NCI-H226 (cell line): ENCODE results near the gene VWA3A.
"Not testable (repeated sequence)": the region's sequence is repeated elsewhere in the genome, so short reads cannot be mapped to it uniquely, and the experiment has no call there.

Source experiments
- DNase-seq: peaks from one replicate; pipeline ENCODE4 v3.0.0-alpha.2; 2015

The VWA3A gene, protein sequence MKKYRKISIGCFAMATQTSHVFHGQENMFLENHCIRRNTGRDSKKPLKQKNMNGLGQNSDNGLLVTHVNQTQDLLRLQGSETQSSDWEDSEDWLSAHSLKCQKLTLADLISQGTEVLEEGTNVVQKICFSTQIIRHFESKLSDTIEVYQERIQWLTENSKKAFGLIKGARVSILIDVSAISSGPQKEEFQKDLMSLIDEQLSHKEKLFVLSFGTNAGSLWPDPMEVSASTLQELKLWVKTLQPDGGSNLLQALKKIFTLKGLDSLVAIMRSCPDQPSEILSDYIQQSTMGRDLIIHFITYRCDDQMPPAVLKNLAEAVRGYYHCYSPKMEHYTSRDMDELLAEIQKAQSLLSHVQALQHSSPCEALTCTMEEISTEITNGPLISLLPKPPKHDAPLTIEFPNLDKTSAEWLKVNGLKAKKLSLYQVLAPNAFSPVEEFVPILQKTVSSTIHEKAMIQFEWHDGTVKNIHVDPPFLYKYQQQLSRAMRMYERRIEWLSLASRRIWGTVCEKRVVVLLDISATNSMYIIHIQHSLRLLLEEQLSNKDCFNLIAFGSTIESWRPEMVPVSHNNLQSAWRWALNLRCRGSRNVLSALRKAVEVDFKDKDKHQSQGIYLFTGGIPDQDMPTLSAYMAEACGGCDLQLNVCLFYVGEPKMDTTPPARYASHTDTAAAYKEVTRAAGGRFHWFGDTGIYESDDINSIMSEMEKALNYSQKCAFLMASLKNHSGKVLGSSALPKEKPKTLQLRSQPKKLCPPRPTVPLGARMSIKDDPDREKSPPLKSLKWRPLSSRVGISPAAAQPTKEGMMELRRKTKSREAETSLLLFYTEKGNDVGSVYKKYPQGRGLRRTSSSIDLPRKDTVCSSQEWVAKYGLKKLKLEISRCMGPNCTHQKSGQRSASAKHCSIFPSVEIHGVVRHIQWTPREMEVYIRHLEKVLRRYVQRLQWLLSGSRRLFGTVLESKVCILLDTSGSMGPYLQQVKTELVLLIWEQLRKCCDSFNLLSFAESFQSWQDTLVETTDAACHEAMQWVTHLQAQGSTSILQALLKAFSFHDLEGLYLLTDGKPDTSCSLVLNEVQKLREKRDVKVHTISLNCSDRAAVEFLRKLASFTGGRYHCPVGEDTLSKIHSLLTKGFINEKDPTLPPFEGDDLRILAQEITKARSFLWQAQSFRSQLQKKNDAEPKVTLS

DNA sequence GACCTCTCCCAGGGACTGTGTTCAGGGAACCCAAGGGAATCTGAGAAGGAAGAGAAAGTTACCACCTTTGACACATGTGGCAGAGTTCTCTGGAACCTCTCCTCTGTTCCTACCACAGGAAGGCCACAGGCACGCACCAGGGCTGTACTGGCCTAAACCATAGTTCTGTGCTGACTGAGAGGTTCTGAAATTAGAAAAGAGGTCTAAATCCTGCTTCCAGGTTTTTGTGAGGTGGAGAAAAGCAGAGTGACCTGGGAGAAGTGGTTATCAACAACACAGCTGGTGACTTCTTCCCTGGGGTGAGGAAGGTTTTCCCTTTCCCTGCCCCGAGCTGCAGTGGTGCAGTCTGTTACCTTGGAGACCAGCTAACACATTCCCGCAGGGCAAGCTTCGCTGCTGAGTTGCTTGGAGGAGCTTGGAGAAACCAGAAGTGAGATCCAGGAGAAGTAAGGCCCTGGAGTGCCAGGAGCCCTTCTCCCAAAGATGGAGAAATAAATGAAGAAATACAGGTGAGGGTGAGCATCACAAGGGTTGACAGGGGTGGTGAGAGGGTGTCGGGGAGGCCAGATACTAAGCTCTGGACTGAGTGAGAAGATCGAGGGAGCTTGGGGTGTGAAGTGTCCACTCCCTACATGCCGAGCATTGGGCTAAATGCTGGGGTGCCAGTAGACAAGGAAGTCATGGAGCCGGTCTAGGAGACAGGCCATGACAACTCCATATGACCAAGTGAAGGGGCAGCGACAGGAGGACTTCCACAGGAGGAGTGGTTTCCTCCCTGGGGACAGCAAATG, at the start of gene VWA3A:
Gene VWA3A, plus strand, starts transcription at position 399 of the 791 bp plus-strand sequence. Its CDS starts 97 bp downstream, at position 496.
- DNase-seq: no peak

DNA sequence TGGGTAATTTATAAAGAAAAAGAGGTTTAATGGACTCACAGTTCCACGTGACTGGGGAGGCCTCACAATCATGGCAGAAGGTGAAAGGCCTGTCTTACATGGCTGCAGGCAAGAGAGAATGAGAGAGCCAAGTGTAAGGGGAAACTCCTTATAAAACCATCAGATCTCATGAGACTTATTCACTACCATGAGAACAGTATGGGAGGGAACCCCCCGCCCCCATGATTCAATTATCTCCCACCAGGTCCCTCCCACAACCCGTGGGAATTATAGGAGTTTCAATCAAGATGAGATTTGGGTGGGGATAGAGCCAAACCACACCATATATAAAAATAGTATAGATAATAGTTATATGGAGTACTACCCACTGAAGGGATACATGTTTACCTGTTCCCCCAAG, 48.5 kb upstream of the VWA3A start:
- not testable (repeated sequence) for DNase-seq

DNA sequence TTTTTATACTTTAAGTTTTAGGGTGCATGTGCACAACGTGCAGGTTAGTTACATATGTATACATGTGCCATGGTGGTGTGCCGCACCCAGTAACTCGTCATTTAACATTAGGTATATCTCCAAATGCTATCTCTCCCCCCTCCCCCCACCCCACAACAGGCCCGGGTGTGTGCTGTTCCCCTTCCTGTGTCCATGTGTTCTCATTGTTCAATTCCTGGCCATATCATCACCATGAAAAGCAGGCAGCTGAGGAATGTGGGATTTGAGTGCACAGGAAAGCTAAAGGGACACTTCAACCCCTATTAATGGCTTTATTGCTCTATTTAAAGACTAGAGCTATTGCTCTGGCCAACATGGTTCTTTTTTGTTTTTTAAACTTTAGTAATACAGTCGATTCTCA, 46.5 kb upstream of the VWA3A start:
- DNase-seq: not testable (repeated sequence)

DNA sequence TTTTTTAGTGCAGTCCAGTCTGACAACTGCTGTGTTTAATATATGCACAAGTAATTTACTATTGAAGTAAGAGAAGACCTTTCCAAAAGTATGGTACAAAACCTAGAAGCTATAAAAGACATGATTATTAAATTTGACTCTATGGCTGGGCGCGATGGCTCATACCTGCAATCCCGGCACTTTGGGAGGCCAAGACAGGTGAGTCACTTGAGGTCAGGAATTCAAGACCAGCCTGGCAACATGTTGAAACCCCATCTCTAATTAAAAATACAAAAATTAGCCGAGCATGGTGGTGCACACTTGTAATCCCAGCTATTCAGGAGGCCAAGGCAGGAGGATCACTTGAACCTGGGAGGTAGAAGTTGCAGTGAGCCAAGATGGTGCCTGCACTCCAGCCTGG, 41.4 kb upstream of the VWA3A start:
- no peak for DNase-seq

DNA sequence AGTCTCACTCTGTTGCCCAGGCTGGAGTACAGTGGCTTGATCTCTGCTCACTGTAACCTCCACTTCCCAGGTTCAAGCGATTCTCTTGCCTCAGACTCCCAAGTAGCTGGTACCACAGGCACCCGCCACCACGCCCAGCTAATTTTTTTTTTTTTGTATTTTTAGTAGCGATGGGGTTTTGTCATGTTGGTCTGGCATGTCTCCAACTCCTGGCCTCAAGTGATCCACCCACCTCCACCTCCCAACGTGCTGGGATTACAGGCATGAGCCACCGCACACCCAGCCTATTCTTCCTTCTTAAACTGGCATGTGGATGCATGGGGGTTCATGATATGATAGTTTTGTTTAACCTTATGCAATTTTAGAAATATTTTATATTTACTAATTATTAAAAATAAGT, 39.4 kb upstream of the VWA3A start:
- no peak for DNase-seq

DNA sequence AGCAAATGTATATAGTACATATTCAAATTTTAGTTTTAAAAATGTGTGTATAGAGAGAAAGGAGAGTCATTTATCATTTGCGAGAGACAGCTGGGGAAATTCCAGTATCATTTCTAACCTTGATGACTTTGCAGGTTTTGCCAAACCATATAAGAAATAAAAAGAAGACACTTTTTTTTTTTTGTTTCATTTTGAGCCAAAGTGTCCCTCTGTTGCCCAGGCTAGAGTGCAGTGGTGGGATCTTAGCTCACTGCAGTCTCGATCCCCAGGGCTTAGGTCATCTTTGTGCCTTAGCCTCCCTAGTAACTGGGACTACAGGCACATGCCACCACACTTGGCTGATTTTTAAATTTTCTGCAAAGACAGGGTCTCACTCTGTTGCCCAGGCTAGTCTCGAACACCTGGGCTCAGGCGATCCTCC, 38.4 kb upstream of the VWA3A start:
- no peak for DNase-seq

DNA sequence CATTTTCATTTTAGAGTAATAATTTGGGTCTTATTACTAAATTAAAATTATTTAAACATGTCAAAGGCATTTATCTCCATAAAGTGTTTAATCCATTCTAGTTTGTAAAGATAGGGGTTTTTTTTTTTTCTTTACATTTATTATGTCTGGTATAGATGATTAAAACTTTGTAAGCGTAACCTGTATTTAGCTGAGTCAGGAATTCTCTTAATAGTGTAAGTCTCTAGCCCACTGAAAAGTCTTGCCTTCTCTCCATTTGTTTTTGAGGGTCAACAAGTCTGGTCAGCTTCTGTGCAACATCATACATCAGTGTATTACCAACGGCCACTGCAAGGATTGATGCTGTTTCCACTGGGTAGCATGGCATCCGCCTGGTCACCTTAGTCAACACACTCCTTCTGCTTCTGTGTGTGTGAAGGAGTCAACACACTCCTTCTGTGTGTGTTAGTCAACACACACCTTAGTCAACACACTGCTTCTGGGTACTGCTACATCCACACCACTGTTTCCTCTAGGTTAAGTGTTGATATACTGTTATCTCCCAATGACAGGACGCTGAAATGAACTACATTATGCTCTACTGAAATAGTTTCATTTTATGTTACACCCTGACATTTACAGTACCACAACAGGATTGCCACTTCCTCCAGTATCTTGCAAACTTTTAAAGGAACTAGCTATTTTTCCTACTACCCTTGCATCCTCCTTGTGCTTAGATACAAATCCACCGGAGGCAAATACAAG, 37.3 kb upstream of the VWA3A start:
- no peak for DNase-seq

DNA sequence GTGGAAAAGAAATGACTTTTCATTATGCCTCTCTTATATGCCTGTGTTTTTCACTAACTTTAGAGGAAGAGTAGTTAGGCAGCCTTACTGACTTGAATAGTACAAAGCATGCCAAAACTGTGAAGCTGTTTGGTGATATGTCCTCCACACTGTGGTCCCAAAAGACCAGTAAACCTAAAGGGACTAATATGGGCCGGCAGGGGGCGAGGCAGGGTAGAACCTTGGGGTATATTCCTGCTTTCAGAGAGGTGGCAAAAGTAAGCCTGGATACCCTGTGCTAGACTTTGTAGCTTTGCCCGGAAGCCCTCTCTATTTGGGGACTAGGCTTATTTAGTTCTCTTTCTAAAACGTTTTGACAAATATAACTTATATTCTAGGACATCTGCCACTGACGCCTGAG, 36.5 kb upstream of the VWA3A start:
- no peak for DNase-seq

DNA sequence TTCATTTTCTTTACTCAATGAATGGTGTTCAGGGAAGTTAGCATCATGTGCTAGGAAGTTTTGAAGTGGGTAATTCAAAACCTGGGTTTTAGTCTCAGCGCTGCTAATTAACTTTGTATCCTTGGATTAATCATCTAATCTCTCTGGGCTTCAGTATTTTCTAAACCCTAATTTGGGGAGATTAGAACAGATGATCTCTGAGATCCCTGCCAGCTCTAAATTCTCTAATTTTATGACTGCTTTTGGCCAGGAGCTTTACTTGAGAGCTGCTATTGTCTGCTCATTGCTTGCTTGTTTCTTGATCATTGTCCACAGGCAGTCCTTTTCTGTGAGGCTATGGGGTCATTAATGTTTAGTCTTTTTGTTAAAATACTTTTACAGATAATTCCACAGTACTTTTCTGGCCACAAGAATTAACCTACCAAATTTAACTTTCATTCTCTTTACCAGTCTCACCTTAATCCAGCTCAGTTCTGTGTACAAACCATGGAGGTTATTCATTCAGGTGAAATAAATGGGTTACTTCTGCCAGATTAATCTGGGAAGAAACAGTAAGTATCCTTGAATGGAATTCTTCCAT, 28.4 kb upstream of the VWA3A start:
- no peak for DNase-seq

DNA sequence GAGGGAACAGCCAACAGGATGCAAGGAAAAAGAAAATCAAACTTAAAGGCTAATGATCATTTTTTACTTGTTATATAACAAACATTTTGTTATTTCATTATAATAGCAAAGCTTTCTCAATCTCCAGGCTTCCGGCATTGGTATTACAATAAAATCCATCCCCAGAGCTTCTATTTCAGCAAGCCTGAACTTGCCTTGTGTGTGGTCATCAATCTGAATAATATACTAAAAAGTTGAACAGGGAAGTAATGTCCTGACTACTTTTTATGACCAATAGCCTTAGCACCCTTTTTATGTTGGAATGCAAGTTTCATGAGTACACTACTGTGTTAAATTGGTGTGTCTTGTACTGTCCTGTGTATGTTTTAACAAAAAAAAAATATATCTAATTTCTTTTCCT, 27.1 kb upstream of the VWA3A start:
- no peak for DNase-seq

DNA sequence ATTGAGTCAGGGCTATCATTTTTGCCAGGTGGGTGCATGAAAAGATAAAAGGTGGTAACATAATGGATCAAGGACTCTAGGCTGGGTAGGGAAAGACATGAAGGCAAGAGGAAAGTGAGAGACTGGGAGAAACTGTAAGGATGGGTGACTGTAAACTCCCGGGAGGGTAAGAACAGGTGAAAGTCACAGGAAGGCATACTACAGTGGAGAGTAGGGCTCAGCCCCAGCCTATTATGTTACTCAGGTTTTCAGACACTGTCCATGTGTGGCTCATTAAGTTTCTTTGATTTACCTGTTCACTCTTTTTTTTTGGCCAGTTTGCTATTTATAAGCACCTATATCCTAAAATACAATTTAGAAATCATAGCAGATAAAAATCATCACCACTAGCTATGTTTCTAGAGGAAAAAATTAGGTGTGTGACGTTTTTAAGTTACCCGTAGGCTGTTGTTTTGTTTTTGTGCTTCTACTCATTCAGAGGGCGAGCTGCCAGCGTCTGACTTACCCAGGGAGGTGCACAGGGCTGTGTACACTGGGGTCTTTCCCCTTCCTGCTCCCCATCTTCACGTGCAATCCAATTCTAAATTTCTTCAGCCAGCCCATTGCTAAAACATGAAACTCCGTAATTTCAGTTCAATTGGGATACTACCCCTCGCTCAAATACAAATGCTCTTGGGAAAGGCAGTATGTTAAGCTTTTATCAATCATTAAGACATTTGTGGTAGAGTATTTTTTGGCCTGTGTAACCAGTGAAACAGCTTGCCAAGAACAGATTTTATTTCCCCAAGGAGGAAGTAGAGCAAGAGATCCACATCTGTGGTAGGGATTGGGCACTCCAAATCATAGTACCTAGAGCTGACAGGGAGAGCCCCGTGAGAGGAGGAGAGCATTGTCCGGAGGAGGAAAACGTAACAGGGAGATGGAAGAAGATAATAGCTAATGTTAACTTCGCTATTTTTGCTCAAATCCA, 21.7 kb upstream of the VWA3A start:
- DNase-seq: no peak

DNA sequence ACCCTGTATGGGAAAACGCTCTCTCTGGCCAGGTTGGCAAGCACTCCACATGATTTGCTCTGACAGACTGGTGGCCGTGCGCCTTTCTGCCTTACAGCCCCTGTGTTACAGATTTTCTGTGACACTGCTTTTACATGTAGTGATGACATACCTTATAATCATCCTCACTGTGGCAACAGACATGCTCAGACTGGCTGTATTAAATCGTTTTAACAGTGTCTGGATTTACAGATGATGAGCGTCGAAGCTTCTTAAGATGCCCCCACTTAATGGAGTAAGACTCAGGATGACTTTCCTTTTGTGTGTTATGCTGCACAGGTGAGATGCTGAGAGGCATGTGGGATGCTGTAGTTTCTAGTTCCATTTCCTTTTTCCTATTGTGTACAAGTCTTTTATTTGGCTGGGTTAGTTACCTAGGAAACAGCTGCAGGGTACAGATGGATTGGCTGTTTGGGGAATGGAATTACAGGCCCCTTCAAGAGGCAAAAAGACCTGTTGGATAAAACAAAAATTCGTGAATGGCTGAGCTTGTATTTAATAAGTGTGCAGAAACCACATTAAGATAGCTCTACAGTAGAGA, 20.9 kb upstream of the VWA3A start:
- no peak for DNase-seq

DNA sequence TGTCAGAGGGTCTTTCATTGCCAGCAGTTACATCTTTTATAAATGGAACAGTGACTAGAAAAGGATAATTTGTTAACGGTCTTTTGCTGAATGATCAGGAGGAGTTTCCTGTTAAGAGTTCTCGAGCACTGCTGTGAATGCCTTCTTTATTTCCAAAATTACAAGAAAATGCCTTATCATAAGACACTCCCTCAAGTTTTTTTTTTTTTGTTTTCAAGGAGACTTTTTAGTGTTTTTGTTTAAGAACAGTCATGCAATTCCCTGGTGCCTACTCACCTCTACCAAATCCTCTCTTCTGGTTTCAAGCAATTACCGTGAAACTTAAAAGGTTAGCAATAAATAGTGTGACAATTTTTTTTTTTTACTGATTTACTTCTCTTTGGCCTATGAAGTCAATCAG, 19.0 kb upstream of the VWA3A start:
- no peak for DNase-seq

DNA sequence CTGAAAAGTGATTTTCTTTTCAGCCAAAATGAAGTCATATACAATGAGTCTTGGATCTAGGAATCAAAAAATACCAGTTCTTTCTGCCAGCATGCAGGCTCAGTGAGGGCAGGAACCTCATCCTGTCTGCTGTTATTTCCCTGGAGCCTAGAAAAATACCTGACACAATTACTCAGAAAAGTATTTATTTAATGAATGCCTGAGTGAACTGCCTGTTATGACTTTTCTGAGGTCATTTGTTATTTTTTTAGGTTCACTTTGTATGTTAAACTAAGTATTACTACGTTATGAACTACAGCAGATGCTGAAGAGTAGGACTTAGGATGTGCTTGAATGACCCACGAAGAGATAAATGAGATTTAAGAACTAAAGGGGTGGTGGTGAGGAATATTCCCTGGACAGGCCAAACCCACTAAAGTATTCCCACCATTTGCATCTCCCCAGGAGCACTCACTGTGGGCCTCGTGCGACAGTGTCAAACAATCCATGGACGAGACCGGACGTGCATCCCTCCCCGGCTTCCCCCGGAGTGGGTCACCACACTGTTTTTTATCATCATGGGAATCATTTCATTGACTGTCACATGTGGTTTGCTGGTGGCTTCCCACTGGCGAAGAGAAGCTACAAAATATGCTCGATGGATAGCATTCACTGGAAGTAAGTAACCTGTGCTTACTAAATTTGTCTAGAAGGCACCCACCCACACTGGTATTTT, 17.1 kb upstream of the VWA3A start:
- DNase-seq: no peak

DNA sequence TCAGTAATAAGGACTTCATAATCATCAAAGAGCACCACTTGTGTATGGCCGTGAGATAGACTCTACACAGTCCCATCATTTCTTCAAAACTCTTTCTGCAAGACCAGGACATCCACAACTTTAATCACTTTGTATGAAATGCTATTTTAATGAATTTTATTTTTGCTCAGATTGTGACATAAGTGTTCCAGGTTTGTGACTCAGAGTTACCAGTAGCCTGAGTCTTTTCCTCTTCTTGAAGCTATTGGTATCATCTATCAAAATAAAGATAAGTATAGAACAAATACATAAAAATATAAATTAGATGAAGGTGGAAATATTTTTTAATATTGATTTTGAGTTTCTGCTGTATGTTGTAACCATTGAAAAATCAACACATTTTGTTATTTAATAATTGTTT, 16.6 kb upstream of the VWA3A start:
- DNase-seq: no peak

DNA sequence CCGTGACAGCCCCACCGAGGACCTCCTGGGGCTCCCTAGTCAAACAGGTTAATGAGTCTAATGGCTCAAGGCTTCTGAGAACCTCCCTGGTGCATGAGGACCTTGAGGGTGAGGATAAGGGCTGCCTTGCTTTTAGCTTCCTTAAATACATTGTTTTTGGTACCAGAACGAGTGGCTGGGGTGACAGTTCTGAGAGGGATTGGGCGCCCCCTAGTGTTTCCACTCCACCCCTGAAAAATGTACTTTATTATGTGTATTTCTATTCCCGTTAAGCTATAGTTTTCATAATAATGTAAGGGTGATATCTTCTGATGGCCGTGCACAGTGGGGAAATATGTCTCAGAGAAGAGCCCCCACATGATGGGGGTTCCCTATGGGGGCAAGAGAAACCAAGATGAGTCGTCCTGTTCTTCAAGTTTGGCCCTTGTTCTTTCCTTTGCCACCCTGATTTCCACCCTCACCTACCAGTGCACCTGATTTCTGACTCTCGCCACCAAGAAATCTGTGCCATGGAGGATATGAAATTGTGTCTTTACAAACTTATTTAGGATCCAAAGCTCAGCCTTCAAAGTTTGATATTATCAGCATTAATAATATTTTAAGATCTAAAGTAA, 14.5 kb upstream of the VWA3A start:
- DNase-seq: no peak

DNA sequence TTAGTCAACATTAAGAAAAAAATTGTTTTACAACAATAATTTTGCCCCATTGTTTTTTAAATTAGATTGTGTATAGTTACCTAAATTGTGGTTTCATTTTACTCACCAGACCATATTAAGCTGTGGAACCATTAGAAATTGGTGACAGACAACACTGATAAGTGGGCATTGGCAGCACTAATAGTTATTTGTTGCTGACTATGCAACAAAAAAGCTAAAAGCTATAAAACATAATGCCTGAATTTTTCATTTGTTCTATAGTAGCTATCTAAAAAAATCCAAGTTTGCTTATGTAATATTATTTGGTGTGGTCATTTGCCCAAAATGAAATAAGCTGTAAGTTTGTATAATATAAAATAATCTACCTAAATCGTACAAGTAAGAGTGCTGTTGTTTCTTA, 13.7 kb upstream of the VWA3A start:
- no peak for DNase-seq

DNA sequence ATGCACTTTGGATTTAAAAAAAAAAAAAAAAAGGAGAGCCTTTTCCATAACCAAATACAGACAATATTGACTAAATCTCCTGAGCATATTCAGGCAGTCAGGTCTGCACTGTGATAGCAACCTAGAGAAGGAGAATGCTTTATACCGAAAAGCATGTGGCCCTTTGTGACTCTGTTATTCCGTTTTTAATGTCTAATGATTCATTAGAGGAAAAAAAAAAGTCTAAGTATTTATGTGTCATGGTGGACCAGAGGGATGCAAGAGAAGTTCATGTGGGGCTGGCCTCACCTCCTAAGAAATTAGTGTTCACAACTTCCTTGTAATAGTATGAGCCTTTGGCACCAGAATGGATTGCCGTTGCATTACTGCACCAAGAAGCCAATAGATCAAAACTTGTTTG, 11.3 kb upstream of the VWA3A start:
- DNase-seq: no peak

DNA sequence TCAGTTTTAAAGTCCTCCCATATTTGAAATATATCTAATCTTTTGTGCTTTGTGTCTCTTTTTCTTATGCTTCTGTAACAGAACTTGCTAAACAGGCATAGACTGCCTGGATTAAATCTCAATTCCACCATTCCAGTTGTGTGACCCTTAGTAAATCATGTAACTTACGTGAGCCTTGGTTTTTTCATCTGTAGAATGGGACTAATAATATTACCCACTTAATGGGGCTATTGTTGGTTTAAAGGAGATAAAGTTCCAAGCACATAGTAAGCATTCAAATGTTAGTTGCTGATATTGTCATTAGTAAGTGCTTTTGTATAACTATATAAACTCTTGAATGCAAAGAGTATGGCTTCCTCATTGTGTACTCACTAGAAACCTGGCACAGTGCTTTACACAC, 5.9 kb upstream of the VWA3A start:
- DNase-seq: no peak
